Measurements from ENCODE around the gene EFEMP2.
A peak's percentile ranks its signal among the peaks of the same experiment; 100 is the strongest.

The EFEMP2 gene

DNA sequence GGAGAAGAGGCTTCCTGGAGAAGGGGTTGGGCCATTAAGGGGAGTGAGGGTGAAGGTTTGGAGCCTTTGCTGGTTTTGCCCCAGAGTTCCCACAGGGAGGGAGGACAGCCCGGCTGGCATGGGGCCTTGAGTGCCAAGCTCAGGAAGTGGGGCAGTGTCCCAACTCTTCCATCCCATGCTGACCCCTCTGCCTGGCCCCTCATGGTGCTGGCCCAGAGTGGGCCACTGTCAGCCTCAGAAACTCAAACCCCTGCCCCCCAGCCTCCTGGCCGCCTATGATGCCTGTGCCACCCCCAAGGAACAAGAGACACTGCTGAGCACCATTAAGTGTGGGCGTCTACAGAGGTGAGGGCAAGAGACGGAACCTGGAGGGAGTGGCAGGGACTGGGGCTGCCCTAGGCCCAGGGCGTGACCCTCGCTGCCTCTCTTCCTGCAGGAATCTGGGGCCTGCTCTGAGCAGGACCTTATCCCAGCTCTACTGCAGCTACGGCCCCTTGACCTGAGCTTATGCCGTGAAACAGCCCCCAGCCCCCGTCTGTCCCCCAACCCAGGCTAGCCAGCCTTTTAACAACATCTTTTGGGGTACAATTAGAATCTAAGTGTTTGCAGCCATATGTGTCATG, 6.9 kb downstream of the EFEMP2 start:
- DNase-seq, result peak; percentile 0

DNA sequence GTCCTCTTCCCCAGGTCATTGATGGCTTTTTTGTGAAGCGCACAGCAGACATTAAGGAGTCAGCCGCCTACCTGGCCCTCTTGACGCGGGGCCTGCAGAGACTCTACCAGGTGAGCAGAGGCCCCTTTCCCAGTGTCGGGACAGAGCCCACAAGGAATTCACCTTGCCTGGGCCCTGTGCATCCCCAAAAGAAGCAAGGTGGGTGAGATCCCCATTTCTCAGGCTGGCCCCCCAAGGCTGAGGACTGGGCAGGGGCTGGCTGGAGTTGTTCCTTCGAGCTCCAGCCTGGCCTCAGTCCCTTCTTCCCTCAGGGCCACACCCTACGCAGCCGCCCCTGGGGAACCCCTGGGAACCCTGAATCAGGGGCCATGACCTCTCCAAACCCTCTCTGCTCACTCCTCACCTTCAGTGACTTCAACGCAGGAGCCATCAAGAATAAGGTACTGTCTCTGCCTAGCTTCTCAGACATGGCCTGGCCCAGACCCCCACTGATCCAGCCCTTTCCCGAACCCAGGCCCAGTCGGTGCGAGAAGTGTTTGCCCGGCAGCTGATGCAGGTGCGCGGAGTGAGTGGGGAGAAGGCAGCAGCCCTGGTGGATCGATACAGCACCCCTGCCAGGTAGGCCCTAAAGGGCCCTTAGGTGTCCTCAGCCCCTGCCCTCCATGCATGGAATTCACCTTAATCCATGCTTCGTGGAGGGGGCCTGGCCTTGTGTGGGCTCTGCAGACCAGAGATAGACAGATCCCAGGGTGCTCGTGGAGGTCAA, 7.7 kb downstream of the EFEMP2 start:
- DNase-seq, result peak; percentile 0

DNA sequence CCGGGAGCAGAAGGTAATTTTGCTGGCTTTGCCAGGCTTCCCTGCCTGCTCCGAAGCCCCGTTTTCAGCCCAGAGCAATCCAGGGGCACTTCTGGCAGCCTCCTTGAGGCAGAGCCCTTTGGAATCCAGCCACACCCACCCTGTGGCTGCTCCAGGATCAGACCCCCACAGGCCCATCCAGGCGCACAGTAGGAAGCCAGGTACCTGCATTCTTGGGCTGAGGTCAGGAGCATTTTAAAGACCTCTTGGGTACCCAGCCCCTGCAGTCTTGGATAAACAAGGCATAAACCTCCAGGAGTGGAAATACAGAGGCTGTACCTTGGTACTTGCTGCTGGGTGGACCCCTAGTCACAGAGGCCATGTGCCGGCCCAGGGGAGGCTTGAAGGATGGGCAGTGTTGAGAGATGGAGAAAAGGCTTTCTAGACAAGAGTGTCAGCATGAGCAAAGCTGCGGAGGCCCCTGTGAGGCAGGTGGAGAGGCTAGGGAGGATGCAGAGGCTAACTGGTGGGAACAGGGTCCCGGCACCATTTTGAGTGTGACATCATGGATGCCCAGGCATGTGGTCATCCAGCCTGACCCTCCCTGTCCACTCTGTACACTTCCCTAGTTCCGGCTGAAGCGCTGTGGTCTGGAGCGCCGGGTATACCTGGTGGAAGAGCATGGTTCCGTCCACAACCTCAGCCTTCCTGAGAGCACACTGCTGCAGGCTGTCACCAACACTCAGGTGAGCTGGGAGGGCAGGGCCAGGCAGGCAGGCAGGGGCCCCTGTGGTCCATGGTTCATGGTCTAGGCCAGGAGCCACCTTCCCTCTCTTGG, 8.5 kb downstream of the EFEMP2 start:
- DNase-seq, result peak; percentile 1

DNA sequence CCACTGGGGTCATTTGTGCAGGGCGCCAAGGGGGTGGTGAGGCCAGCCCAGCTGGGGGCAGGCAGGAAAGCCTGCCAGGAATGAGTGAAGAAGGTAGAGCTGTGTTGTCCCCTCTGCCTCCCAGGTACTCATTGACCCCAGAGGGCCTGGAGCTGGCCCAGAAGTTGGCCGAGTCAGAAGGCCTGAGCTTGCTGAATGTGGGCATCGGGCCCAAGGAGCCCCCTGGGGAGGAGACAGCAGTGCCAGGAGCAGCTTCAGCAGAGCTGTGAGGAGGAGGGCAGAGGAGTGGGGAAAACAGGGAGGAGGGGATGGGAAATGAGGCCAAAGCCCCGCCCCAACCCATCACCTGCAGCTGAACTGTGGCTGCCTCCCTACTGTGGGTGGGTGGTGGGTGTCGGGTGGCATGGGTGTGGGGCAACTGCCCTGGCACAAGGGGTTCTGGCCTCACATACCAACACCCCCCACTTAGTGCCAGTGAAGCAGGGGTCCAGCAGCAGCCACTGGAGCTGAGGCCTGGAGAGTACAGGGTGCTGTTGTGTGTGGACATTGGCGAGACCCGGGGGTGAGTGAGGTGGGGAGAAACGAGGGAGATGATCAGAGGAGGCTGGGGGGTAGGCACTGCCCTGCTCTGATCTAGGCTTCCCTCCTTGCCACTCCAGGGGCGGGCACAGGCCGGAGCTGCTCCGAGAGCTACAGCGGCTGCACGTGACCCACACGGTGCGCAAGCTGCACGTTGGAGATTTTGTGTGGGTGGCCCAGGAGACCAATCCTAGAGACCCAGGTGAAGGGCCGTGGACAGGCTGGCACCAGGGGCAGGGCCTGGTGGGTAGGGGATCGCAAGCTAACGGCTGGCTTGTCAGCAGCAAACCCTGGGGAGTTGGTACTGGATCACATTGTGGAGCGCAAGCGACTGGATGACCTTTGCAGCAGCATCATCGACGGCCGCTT, 9.4 kb downstream of the EFEMP2 start:
- peak; percentile 2 for DNase-seq

DNA sequence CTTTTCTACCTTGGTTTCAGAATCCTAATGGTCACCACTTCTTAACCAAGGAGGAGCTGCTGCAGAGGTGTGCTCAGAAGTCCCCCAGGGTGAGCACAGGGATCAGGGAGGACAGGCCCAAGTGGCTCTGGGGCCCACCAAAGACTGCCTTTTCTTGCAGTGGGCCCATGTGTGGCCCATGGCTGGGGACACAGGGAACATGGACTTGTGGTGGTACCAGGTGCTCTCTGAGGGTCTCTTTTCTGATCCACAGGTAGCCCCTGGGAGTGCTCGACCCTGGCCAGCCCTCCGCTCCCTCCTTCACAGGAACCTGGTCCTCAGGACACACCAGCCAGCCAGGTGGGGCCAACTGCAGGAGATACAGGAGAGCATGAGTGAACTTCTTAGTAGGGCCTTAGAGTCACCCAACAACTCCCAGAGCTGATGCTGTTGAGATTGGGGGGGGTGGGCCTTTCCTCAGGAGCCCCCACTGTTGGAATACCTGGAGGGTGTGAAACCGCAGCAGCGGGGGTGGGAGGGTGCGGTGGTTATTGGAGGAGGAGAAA, 10.3 kb downstream of the EFEMP2 start:
- peak; percentile 0 for DNase-seq

DNA sequence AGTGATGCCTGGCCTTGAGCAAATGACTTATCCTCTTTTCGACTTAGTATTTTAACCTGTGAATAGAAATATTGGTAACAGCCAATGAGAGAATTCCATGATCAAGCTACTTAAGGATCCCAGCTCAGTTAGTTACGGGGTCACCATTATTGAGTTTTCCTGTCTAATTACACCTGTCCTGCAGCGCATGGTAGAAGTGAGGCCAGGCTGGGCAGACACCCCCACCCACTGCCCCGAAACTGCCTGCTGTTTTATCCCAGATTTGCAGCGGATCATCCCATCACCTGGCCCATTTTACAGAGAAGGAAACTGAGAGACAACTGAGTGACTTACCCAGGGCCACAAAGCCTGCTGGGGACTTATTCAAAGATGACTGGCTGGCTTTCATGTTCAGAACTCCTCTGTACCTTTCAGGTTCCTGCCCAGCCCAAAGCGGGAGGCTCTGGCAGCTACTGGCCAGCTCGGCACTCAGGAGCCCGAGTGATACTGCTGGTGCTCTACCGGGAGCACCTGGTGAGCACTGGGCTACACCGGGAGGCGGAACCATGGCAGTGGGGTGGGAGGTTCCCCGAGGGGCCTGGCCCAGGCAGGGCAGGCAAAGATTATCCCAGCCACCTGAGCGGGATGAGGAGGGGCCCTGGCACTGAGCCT, 10.9 kb downstream of the EFEMP2 start:
- peak; percentile 1 for DNase-seq

DNA sequence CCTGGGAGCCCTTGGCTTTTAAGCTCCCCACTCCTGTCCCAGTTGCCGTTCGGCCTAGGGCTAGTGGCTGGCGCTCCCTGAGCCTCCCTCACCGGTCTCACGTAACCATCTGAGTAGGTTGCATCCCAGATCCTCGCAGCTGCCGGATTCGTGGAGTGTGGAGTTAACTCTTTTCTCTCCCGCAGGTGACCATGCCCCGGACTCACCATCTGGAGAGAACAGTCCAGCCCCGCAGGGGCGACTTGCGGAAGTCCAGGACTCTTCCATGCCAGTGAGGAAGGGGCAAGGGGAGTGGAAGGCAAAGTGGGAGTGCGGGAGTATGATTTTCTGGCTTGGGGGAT, 11.5 kb downstream of the EFEMP2 start:
- DNase-seq, result no peak

DNA sequence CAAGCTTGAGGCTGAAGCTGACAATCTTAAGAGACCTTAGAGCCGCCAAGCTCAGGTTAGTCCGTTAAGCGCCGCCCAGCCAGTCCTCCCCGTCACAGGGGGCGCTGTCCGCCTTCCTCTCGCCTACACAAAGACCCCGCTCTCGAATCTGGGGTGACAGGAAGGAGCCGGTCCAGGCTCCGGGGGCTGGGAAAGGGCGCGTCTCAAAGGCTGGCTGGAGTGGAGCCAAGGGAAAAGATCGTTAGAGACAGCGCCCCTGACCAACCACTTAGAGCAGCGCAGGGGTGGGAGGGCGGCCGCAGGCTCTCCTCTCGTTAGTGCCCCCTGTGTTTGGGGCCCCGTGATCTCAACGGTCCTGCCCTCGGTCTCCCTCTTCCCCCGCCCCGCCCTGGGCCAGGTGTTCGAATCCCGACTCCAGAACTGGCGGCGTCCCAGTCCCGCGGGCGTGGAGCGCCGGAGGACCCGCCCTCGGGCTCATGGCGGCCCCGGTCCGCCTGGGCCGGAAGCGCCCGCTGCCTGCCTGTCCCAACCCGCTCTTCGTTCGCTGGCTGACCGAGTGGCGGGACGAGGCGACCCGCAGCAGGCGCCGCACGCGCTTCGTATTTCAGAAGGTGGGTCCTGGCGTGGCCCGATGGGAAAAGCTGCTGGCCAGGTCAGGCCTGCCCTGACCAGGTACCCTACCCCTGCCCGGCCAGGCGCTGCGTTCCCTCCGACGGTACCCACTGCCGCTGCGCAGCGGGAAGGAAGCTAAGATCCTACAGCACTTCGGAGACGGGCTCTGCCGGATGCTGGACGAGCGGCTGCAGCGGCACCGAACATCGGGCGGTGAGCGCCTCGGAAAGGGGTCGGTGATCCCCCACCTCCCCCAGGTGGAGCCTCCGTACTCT, 12.1 kb downstream of the EFEMP2 start, which contains the start of gene MUS81:
MUS81 (plus strand) TSS at position 156 of the 887 bp plus-strand sequence; CDS start at position 477, 321 bp downstream.
- peak; percentile 98 for DNase-seq

DNA sequence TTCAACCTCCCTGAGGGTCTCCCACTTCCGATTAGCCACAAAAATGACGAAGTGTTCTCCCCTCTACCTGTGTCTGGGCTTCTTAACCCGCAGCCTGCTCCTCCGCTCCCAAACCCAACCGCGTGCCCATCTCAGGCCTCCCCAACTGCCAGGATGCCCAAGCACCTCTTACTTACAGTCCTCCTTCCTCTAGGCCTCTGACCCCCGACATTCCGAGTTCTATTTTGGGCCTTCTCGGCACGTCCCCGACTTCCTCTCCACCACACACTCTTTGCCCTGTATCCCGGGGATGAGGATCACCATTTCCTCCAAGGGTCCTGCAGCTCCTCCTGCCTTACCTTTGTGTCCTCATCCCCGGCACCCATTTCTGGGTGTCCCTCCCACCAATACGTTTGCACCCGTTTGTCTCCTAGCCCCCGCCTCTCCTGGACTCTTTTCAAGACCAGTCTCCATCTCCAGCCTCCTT, 12.8 kb downstream of the EFEMP2 start:
- DNase-seq, result no peak

DNA sequence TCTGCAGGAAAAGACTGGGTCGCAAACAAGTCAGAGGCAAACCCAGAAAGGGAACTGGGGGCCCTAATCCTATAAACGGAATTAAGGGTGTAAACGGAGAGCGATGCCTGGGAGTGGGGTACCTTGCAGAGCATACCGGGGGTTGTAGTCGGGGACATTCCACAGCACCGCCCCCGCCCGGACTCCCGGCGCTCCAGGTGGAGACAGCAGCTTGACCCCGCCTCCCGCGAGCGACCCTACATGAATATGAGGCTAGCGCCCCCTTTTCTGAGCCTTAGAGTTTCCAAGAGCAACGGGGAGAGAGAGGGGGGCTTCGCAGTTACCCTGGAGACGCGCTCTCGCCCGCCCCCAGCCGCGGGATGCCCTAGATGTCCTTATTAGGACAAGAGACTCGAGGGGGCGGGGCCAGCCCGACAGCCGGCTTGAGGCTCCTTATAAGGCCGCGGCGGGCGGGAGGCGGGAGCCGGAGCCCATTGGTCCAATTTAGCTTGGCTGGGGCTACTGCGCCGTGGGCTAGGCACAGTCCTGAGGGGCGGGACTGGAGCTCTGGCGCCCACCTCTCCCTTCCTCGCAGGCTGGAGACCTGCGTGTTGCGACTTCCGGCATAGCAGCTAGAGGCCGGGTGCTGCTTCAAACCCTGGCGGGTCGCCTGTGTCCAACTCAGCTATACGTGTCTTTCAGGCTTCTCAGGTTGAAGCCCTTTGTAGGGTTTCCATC, 13.3 kb downstream of the EFEMP2 start:
- DNase-seq, result peak; percentile 99

DNA sequence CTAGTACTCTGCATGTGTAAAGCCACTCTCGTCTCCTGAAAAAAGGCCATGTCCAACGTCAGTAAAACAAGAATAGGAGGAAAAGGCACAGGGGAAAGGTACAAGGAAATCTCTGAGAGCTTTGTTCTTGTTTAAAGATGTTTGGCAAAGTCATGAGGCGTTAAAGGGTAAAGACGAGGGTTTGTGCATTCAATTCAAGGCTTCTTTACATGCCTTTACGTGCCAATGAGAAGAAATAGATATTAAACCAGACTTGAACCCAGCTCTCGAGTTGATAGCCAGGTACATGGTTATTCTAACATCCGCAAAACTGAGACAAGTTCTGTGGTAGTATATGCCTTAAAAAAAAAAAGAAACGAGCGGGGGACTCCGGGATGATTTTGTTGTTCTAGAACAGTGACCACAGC, 13.9 kb downstream of the EFEMP2 start:
- no peak for DNase-seq

DNA sequence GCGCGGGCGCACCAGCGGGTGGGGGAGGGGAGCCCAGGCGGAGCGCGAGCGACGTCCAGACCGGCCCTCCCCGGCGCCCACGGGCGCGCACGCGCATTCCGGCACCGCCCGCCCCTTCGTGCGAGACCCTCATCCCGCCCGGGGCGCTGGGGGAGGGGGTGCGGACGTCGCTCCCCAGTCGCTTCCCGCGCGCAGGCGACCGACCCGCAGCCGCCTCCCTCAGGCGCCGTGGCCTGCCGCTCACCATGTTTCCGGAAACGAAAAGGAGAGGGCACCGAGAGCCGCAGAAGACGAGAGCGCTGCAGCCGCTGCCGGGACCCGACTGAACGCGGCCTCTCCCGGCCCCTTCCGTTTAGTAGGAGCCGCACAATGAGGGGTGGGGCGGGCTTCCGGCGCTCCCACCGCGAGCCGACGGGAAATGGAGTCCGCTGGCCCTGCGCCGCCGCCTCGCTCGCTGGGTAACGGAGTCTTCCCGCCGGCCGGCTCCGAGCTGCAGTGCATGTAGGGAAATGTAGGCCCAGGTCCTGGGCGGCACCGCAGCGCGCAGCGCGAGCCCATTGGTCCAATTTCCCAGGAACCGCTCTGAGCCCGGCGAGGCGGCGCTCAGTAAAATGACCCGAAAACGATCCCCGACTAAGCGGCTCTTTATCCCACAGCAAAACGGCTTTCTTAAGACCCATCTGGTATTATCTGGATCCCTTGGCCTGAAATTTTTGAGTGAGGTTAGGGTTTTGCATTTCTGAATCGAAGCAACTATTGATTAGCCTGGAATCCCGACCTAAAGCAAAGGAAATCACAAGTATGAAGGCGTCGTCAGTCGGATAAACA, 14.5 kb downstream of the EFEMP2 start, which contains the start of gene CFL1:
CFL1 (minus strand) TSS at position 328 of the 828 bp plus-strand sequence; CDS start at position 247, 81 bp downstream.
- peak; percentile 97 for DNase-seq

DNA sequence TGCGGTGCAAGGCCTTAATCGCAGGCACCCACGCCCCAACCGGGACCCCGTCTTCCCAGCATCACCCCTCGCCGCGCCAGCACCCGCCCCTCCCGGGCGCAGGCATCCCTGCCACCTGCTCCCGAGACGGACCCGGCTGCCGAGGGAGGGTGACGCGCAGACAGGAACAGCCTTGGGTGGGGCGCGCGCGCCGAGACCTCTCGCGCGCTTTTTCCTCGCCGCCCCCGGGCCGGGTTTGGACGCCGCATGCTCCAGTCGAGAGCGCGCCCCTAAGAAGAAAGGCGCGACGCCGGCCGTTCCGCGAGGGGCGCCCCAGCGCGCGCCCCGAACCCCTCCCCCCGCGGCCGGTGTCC, 15.1 kb downstream of the EFEMP2 start:
- DNase-seq, result peak; percentile 71

DNA sequence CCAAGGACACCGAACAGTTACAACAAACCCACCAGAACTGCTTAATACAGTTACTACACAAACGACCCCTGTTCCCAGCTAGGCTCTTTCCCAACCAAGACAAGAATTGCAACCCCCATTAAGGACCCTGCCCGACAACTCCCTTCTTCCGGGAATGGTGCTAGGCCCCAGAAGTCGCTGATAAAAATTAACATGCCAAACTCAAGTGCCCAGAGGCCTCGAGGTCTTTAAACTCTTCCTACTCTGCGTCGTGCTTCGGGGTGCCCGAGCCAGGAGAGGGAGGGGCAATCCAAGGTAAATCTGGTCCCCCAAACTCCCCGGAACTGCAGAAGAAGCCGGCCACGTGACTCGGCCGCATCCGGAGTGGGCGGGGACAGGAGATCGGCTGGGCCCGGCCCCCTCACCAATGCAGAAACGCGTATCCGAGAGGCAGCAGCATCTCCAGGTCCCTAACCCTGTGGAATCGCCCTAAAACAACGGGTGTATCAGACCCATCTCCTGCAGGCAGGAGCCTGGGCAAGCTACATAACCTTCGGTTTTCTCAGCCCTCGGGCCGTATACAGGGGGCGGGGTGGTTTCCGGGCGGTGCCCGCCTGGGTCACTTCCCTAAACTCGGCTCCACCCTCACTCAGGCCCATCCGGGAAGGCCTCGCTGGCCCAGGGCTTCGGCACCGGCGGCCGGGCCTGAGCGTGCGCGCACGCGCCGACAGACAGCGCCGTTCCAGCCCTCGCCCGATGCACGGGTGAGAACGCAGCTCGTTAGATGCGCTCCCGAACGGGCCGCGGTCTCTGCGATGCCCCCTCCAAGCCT, 15.7 kb downstream of the EFEMP2 start:
- DNase-seq, result peak; percentile 89

DNA sequence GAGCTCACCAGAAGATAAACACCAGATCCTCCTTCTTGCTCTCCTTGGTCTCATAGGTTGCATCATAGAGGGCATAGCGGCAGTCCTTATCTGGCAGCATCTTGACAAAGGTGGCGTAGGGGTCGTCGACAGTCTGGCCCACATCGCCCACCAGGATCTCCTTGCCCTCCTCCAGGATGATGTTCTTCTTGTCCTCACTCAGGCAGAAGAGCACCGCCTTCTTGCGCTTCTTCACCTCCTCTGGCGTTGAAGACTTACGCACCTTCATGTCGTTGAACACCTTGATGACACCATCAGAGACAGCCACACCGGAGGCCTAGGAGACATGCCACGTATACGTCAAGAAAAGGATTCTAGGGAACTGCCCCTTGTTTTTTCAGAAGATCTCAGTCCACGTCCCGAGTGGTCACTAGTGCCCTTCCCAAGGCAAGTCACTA, 16.7 kb downstream of the EFEMP2 start:
- no peak for DNase-seq

DNA sequence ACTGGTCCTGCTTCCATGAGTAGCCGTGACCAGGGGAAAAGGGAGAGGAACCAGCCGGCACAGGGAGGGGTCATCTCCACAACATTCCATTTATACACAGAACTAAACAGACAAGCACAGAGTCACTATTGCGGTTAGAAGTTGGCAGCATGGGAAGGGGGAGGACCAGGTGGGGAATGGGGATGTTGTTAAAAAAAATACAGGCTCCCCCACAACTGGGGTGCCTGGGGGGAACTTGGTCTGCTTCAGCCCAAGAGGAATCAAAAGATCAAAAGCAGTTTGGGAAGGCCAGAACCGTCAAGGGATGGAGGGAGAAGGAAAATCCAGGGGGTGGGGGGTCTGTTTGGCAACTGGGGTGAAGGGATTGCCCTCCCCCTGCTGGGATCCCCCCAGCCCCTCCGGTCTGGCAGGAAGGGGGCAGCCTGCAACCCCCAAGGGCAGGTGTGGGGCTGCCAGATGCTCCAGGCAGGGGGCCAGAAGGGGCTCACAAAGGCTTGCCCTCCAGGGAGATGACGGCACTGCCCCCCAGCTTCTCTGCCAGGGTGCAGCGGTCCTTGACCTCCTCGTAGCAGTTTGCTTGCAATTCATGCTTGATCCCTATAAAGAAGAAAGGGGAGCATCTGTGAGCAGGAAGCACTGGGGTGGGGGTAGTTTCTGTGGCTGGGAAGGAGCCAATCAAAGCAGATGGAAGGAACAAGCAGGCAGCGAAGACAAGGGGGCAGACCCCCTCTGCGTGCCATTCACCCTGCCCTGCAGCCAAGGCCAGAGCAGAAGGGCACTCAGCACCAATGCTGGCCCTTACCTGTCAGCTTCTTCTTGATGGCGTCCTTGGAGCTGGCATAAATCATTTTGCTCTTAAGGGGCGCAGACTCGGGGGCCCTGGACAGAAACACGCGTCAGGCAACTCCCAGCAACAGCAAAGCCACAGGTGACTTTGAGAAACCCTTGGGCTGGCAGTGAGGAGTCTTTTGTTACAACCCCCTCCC, 17.5 kb downstream of the EFEMP2 start:
- DNase-seq, result no peak

Measured in CD4-positive, alpha-beta T cell treated with Interleukin-17A for 4 hours (primary cell).